SK-N-SH treated with all-trans-retinoic acid at 6 μM for 48 hours (cell line): ENCODE results near the gene POLR2C.

Source experiments
- ARNTL ChIP-seq: fragments of 450-650 bp; formaldehyde crosslinking; IDR thresholded peaks from 2 replicates; pipeline ENCODE4 v1.5.0; 2020; ENCODE audit warnings: low read depth, mild to moderate bottlenecking, moderate library complexity, borderline replicate concordance
- PATZ1 ChIP-seq: fragments of 250-450 bp; sonication (Bioruptor Pico); IDR thresholded peaks from 2 replicates; pipeline ENCODE4 v1.8.0; 2020; ENCODE audit warnings: mild to moderate bottlenecking, moderate library complexity, borderline replicate concordance

- TF ChIP-seq PATZ1 (CRISPR knock-in tag) (no peak), ARNTL (CRISPR knock-in tag) (no peak)
These were observed 23.7 kb downstream of the POLR2C start, which contains the start of gene DOK4 for GRCh38 chr16:57485916-57486857.
